Smooth muscle cell of the umbilical artery (primary cell): ENCODE measurements around the gene TM6SF1. TPM values are rescaled to one million over a fixed set of nuclear protein-coding genes. Genes with fewer than 3 reads are reported as not detected.

Experiments
- total RNA-seq: library from RNA; depleted of rRNA; stranded (reverse); fragments of >200 nt; gene quantifications from 2 replicates; pipeline ENCODE4 v1.2.3, GENCODE V29; 2014

TM6SF1 gene
- 2.5 and 5.0 TPM in 2 replicates for total RNA-seq

DNA sequence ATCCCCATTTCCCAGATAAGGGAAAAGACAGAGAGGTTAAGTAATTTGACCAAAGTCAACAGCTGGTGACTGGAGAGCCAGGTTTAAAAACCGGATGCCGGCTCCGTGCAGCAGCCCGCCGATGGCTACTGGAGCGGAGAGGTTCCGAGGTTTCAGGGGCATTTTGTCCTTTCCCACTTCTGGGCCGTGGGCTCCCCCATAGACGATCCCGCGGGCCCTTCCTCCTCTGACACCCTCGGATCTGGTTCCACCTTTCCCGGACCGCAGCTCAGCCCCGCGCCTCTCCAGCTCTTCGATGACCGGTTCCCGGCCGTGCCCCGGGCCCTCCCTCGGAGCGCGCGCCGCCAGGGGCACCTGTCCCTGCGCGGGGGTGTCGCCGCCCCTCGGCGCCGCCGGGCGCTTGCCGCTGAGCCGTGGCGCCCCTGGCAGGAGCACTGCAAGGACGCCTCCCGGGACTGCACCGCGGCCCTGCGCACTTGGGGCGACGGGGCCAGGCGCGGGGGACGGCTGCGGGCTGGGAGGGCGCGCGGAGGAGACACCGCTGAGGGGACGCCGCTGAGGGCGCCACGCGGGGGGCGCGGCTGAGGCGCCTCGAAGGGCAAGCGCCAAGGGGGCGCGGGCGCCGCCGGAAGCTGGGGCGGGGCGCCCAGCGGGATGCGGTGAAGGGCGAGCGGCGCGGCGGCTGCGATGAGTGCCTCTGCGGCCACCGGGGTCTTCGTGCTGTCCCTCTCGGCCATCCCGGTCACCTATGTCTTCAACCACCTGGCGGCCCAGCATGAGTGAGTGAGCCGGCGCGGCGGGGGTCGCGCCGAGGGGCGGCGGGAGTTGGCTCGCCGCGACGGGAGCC, at the start of gene TM6SF1:
TSS of gene TM6SF1 (plus strand) at position 652 of the 847 bp plus-strand sequence. CDS start at position 688, 36 bp downstream.

DNA sequence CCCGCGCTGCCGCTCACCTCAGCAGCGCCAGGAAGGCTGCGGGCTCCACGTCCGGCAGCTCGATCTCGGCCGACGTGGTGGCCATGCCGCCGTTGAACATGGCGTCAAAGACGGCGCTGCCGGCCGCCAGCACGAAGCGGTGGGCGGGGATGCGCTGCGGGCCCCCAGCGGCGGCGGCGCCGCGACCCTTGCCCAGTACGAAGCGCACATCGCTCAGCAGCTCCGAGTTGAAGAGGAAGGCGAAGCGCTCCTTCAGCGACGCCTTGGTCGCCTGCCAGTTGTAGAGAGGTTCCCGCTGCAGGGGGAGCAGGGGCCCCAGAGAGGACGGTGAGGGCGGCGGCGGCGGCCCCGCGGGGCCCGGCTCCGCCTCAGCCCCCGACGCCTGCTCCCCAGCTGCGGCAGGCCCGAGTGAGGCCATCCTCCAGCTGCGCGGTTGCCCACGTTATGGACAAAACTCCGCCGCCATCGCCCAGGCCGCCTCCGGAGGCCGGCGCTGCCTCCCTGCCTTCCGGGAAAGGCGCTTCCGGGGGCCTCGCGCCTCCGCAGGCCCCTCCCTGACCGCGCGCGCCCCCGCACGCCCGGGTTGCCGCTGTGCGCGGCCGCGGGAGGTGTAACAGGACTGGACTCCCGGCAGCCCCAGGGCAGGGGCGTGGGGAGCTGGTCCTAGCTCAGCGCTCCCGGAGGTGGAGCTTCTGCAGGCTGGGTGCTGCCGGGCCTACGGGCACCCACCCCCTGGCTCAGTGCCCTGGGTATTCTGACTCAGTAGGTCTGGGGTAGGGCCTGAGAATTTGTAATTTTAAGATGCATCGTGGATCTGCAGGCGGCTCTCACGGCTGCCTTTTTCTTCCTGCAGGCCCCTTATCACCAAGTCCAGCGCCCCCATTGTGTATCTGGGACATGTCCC, 40.5 kb upstream of the TM6SF1 start, which contains the start of gene BTBD1:
TSS of gene BTBD1 (minus strand) at position 519 of the 904 bp plus-strand sequence. CDS start at position 418, 101 bp downstream.

Other genes with a start within 250 kb of the TM6SF1 start
- gene HOMER2, start 154.9 kb upstream of the TM6SF1 start, total RNA-seq: 3.9 and 6.4 TPM in 2 replicates
- 30.9 and 36.8 TPM in 2 replicates for gene RAMAC, start 121.4 kb upstream of the TM6SF1 start, total RNA-seq
- 5.9 and 6.6 TPM in 2 replicates for gene C15orf40, start 96.0 kb upstream of the TM6SF1 start, total RNA-seq
- 125 and 133 TPM in 2 replicates for gene BTBD1, start 40.4 kb upstream of the TM6SF1 start, total RNA-seq
- gene HDGFL3, start 100.2 kb downstream of the TM6SF1 start, total RNA-seq: 58.5 and 114 TPM in 2 replicates
- 15.4 and 23.3 TPM in 2 replicates for gene BNC1, start 177.0 kb downstream of the TM6SF1 start, total RNA-seq